Calu3 (cell line): Measurements from ENCODE around the gene ANO3. TPM values are rescaled to one million over a fixed set of nuclear protein-coding genes. Genes with fewer than 3 reads are reported as not detected.

Source experiments
- BruUV-seq: library from RNA; stranded (reverse); fragments of 400-500 nt; replicated peaks from 2 replicates; lab custom pipeline; 2021; lab: Mats Ljungman, UMichigan
- CTCF ChIA-PET: fragments of 300-600 bp; sonication (Branson Sonifier 250); formaldehyde crosslinking; loops from one replicate; lab custom pipeline; 2022; ENCODE audit warnings: antibody characterized with exemption; lab: Charles Lee
- DNase-seq: peaks from one replicate; pipeline ENCODE4 v3.0.0; 2022
- H3K27ac Mint-ChIP-seq: one replicate; pipeline ENCODE4 v1.8.0; 2022; ENCODE audit warnings: mixed read lengths; ENCODE audit not compliant: unreplicated experiment
- H3K27me3 Mint-ChIP-seq: one replicate; pipeline ENCODE4 v1.8.0; 2022; ENCODE audit warnings: mixed read lengths; ENCODE audit not compliant: unreplicated experiment
- H3K36me3 Mint-ChIP-seq: one replicate; pipeline ENCODE4 v1.8.0; 2022; ENCODE audit warnings: mild to moderate bottlenecking, moderate library complexity, mixed read lengths; ENCODE audit not compliant: insufficient read depth, unreplicated experiment
- H3K4me1 Mint-ChIP-seq: one replicate; pipeline ENCODE4 v1.8.0; 2022; ENCODE audit warnings: mild to moderate bottlenecking, low read depth, mixed read lengths; ENCODE audit not compliant: unreplicated experiment
- H3K4me3 Mint-ChIP-seq: one replicate; pipeline ENCODE4 v1.8.0; 2022; ENCODE audit warnings: mild to moderate bottlenecking, low read depth, moderate library complexity, mixed read lengths; ENCODE audit not compliant: unreplicated experiment
- H3K9me3 Mint-ChIP-seq: one replicate; pipeline ENCODE4 v1.8.0; 2022; ENCODE audit warnings: low read depth, mixed read lengths; ENCODE audit not compliant: unreplicated experiment
- intact Hi-C: fragments of 100-400 bp; cut with micrococcal nuclease; formaldehyde crosslinking; loops from one replicate; pipeline ENCODE4 v1.10.0; 2022; ENCODE audit not compliant: unreplicated experiment
- total RNA-seq: library from RNA; stranded (reverse); gene quantifications from 2 replicates; pipeline ENCODE4 v1.2.3, GENCODE V29; 2022
- TF ChIP-seq, protein P1 (sequence below): fragments of 200-600 bp; IDR thresholded peaks from one replicate; pipeline ENCODE4 v1.8.0; 2022; ENCODE audit warnings: antibody characterized with exemption; ENCODE audit not compliant: unreplicated experiment

Gene ANO3
- total RNA-seq, 1 experiment from 2014 or later: not detected

DNA sequence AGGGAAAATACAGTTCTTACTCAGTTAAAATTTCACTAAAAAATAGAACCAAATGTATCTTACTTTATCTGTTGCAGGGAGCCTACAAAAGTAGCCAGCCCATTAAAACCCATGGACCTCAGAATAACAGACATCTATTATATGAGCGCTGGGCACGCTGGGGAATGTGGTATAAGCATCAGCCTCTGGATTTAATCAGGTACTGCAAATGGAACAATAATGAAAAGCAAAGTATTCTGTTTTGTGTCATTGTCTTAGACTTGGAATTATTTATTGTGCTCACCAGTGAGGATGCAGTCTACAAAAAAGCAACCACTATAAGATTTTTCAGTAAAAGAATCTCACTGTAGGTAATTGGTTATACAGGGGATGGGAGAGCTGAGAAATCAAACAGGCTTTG lies 209.9 kb downstream of the ANO3 start:
- Mint-ChIP-seq H3K4me3 (no peak overlapping the region), H3K27ac (no peak overlapping the region), H3K27me3 (no peaks in the 10 kb centered on the region), H3K36me3 (no peaks in the 10 kb centered on the region), H3K9me3 (no peaks in the 10 kb centered on the region), H3K4me1 (no peaks in the 10 kb centered on the region)
- TF ChIP-seq, protein P1, sequence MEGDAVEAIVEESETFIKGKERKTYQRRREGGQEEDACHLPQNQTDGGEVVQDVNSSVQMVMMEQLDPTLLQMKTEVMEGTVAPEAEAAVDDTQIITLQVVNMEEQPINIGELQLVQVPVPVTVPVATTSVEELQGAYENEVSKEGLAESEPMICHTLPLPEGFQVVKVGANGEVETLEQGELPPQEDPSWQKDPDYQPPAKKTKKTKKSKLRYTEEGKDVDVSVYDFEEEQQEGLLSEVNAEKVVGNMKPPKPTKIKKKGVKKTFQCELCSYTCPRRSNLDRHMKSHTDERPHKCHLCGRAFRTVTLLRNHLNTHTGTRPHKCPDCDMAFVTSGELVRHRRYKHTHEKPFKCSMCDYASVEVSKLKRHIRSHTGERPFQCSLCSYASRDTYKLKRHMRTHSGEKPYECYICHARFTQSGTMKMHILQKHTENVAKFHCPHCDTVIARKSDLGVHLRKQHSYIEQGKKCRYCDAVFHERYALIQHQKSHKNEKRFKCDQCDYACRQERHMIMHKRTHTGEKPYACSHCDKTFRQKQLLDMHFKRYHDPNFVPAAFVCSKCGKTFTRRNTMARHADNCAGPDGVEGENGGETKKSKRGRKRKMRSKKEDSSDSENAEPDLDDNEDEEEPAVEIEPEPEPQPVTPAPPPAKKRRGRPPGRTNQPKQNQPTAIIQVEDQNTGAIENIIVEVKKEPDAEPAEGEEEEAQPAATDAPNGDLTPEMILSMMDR: no peak
- intact Hi-C loops: no loop called here
- no peak for DNase-seq
- CTCF ChIA-PET: no interaction called here
- no TSS peak for BruUV-seq

DNA sequence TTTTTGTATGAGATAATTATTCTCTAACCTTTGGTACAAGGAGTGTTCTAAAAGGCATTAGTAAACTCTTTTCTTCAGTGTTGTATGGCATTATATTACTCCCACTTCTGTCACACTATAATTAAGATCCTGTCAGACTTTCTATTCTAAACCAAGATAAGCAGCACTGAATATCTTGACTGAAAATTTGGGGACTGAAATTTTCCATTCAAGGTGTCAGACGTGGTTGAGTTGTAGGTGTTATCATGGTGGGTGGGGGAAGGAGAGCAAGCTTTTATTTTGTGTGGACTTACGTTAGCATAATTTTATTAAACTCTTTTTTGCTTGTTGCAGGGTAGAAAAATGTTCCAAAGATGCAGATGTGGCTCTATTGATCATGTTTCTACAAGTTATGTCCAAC lies 217.2 kb downstream of the ANO3 start:
- BruUV-seq: no TSS peak
- CTCF ChIA-PET: no interaction called here
- H3K27ac Mint-ChIP-seq: no peak overlapping the region
- H3K9me3 Mint-ChIP-seq: no peaks in the 10 kb centered on the region
- DNase-seq: no peak
- H3K4me1 Mint-ChIP-seq: no peaks in the 10 kb centered on the region
- H3K4me3 Mint-ChIP-seq: no peak overlapping the region
- intact Hi-C loops: no loop called here
- TF ChIP-seq, protein P1: no peak
- no peaks in the 10 kb centered on the region for H3K27me3 Mint-ChIP-seq
- H3K36me3 Mint-ChIP-seq: no peaks in the 10 kb centered on the region

DNA sequence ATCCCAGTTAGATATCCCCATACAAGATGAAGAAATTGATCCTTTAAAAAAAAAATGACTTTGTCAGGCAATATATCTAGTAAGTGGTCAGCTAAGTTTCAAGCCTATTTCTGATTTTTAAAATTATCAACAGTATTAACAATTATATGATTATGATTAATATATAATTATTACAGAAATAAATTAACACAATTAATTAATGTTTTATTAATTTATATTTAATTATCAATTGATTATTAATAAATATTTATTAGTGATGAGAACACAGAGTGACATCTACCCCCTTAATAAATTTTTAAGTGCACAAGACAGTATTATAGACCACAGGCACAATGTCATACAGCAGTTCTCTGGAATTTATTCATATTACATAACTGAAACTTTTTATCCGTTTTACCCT lies 218.1 kb downstream of the ANO3 start:
- Mint-ChIP-seq H3K9me3 (no peaks in the 10 kb centered on the region), H3K27ac (no peak overlapping the region), H3K4me3 (no peak overlapping the region), H3K4me1 (no peaks in the 10 kb centered on the region), H3K27me3 (no peaks in the 10 kb centered on the region), H3K36me3 (no peaks in the 10 kb centered on the region)
- CTCF ChIA-PET: no interaction called here
- BruUV-seq: no TSS peak
- DNase-seq: no peak
- intact Hi-C loops: loop anchor here (1.0 to 10.0 kb wide), 3 partner anchors 101 to 253 kb away; no protein-coding TSS in a partner anchor
- TF ChIP-seq, protein P1: no peak

DNA sequence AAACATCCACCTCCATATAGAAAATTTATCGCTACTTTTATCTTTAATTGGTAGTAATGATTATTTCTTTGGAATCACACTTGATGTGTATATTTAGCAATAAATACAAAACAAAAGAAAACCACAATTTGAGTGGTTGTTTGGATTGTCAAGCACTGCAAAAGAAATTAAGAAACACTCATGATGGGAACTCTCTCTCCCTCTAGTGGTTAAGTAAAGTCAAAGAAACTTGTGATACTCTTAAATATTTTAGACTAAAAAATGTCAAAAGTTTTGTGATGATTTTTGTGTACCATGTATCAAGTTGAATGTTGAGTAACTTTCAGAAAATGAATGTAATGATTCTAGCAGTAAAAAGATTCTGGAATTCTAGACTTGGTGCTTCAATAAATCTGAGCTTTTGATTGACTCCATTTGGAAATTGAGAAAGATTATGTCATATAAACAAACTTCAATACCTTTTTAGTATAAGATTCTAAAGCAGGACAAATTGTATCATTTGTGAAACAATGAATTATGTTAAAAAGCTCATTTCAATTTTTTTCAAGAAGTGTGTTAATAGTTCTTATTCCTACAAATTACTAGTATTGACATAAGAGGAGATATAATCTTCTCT lies 219.4 kb downstream of the ANO3 start:
- Mint-ChIP-seq H3K9me3 (no peaks in the 10 kb centered on the region), H3K4me3 (no peak overlapping the region), H3K27ac (no peak overlapping the region), H3K36me3 (no peaks in the 10 kb centered on the region), H3K4me1 (no peaks in the 10 kb centered on the region), H3K27me3 (no peaks in the 10 kb centered on the region)
- intact Hi-C loops: loop anchor here (2.0 to 10.0 kb wide), 2 partner anchors 100 to 226 kb away; no protein-coding TSS in a partner anchor
- no TSS peak for BruUV-seq
- no peak for DNase-seq
- CTCF ChIA-PET: no interaction called here
- TF ChIP-seq, protein P1: peak; percentile 10
